ENCODE results near the gene CACNA1C.

Gene CACNA1C

GRCh38 chr12:2439332-2440100, 386.7 kb downstream of the CACNA1C start:
- no peak for DNase-seq

GRCh38 chr12:2443776-2444175, 391.0 kb downstream of the CACNA1C start:
- no peak for DNase-seq

GRCh38 chr12:2445968-2446367, 393.2 kb downstream of the CACNA1C start:
- no peak for DNase-seq

DNA sequence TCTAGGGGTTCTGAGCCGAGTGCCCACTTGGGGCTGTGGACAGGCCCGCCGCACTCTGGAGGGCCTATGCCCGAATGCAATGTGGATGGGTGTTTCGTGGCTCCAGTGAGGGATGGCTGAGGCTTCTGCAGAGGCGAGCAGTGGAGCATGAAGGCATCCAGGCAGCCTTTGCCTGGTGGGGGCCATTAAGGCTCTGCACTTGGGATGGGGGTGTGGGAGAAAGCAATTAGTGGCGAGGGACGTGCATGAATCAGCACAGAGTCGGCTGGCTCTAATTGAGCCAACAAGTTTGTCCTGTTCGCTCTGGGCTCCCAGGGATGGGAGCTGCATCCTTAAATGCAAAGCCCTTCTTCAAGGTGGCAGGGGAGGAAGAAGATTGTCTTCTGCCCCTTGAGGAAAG, 395.1 kb downstream of the CACNA1C start:
- no peak for DNase-seq

DNA sequence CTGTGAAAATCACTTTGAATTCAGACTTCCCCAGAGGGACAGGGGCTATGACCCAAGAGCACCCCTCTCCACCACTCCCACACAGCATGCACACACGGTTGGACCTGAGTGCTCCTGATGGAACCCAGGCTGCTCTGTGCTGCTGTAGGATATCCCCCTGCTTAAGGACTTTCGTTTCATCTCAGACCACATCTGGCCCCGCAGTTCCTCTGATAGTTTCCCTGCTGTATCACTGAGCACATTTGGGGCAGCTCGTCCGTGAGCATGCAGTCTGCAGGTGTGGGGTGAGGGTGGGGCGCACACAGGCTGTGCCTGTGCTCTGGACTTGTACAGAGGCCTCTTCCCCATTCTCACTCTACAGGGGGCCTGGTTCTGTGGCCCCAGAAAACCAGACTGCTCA, 396.8 kb downstream of the CACNA1C start:
- no peak for DNase-seq

DNA sequence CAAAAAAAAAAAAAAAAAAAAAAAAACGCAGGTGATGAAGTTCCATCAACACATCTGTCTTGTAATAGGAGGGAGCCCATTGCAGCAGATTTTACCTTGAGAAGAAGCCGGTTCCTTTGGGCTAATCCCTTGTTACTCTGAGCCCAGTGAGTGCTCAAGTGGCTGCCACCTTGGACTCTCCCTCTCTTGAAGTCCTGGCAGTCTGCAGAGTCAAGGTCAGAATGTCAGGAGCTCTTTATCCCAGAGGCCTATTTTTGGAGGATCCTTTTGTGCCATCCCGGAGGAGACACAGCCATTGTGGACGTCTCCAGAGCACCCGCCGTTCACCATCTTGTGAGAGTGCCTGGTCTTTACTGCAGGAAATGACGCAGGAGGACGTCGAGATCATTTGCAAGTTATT, 397.8 kb downstream of the CACNA1C start:
- no peak for DNase-seq

DNA sequence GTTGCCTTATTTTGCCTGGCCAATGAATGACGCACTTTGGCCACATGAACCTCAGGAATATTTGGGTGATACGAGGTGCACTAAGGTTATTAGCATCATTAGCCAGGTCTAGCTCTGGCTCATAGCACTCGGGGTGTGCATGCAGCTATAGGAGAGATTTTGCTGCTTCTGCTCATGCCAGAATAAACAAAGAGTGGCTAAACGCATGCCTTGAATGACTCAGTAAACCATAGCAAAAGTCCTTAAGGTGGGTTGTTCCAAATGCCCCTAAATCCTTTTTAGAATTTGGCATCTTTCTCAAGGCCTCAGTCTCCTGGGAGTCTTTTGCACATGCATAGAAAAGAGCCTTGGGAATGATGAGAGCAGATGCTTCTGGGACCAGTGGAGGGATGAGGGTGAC, 398.2 kb downstream of the CACNA1C start:
- DNase-seq, result no peak

DNA sequence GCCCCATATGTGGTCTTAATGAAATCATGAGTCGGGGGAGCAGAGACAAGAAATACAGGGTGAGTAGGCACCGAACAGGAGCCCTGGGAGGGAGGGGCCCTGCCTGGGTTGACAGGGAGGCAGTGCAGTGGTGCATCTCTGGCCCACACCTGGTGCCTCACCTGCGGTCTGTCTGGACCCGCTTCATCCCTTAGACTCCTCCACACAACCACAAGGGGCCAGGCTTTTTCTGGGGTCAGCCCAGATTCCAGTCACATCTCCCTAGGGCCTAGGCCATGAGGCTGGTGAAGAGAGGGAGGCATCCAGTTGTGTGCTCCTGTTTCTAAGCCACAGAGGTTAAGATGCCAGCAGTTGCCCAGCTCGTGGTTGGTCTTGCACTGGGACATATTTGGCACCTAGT, 398.7 kb downstream of the CACNA1C start:
- DNase-seq, result no peak

- no peak for DNase-seq
Measured at GRCh38 chr12:2453076-2453760, 400.4 kb downstream of the CACNA1C start.

GRCh38 chr12:2453761-2454090, 400.9 kb downstream of the CACNA1C start:
- no peak for DNase-seq

DNA sequence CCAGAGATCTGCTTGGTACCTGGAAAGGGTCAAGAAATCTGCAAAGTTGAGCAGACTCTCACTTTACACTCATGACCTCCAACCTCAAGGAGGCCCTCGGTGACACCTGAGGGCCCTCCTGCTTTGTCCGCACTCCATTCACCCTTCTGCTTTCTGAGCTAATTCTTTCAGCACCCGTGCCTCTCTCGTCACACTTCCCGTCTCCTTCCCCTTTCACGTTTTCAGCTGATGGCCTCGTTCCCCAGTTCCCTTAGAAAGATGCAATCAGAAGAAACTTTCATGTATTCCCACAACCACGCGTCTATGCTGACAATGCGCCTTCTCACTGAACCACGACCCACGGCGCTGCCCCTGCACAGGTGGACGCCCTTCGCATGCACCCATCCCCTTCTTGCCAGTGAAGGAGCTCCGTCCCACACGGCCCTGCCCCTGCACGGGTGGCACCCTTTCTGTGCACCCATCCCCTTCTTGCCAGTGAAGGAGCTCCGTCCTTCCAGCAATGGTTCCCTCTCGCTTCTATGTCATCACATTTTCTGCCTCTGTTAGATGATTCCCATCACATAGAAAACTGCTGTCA, 401.9 kb downstream of the CACNA1C start:
- no peak for DNase-seq

DNA sequence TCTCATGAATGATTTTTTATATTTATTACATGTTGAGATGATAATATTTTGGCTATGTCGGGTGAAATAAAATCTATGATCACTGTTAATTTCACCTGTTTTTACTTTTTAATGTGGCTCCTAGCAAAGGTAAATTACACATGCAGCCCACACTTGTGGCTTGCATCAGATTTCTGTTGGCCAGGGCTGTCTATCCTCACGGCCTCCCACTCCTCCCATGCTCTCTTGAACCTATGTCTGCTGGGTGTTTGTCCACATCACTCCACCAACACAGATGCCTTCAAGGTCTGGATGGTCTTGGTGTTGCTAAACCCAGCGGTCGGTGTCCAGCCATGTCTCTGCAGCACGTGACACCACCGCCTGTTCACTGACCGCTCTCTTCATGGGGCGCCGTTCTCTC, 402.6 kb downstream of the CACNA1C start:
- no peak for DNase-seq

DNA sequence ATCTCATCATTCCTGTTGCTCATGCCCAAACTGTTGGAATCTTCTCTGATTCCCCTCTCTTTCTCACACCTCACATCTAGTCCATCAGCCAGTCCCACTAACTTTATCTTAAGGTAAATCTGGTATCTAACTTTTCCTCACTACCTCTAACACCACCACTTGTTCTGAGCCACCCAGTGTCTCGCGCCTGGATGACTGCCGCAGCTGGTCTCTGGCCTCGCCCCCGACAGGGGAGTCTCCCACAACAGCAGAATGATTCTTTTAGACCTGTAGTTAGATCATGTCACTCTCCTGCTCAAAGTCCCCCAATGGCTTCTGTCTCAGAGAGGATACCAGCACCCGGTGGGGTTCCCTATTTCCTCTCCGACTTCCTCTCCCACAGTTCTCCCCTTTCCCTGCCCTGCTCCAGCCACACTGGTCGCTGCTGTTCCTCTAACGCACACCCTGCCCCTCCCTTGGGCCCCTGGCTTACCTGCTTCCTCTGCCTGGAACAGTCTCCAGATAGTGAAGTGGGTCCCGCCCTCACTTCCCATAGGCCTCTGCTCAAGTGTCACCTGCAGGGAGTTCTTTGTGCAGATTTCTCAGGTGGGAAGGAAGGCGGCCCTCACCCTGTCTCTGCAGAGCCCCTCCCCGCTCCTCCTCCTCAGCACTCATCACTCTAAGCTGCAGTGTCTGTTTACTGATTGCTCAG, 403.5 kb downstream of the CACNA1C start:
- DNase-seq, result no peak

- DNase-seq, result no peak
Measured at GRCh38 chr12:2456813-2457186, 404.0 kb downstream of the CACNA1C start.

DNA sequence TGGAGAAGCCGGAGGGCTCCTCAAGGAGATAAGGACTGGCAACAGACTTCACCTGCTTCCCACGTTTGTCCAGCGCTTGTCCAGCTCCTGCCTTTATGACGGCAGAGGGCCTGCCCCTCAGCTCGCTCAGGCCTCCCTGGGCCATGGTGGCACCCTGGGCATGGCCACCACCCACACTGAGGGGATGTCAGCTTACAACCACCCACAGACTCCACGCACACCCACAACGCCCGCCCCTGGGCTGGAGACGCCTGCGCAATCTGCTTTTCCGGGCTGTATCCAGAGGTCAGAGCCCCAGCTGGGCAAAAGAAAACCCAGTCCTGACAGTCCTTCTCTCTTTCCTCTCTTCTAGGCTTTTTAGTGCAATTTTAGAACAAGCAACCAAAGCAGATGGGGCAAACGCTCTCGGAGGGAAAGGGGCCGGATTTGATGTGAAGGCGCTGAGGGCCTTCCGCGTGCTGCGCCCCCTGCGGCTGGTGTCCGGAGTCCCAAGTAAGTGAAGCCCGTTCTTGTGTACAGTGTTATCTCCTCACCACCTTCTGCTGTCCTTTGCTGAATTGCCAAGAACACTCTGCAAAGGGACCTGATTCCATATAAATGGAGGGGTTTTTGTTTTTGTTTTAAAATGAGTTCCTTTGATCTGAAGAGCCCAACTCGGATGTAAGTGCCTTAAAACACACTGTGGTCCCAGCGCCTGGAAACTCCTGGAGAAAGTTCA, 404.6 kb downstream of the CACNA1C start:
- no peak for DNase-seq

GRCh38 chr12:2457933-2458414, 405.2 kb downstream of the CACNA1C start:
- no peak for DNase-seq

- no peak for DNase-seq
Measured at GRCh38 chr12:2460051-2460670, 407.4 kb downstream of the CACNA1C start.

- DNase-seq, result no peak
Measured at GRCh38 chr12:2461046-2461445, 408.3 kb downstream of the CACNA1C start.

- no peak for DNase-seq
Measured at GRCh38 chr12:2461645-2462044, 408.9 kb downstream of the CACNA1C start.

- no peak for DNase-seq
Measured at GRCh38 chr12:2462087-2462486, 409.3 kb downstream of the CACNA1C start.

GRCh38 chr12:2463719-2464118, 410.9 kb downstream of the CACNA1C start:
- no peak for DNase-seq

- DNase-seq, result no peak
Measured at GRCh38 chr12:2465681-2466080, 412.9 kb downstream of the CACNA1C start.

GRCh38 chr12:2466211-2466610, 413.4 kb downstream of the CACNA1C start:
- no peak for DNase-seq

Data from NCI-H2171 (cell line).